NT2/D1 (cell line): ENCODE measurements around the gene SLC12A8.

ENCODE experiments used
- YY1 ChIP-seq: IDR thresholded peaks from 2 replicates; pipeline ENCODE4 v1.6.1; 2011; ENCODE audit not compliant: insufficient read length, insufficient read depth
- ZNF274 ChIP-seq: IDR thresholded peaks from 2 replicates; pipeline ENCODE4 v1.6.1; 2011; ENCODE audit warnings: mild to moderate bottlenecking, low read depth, low read length

- TF ChIP-seq ZNF274 (no peak), YY1 (no peak)
Measured at GRCh38 chr3:125037498-125038150, 174.9 kb downstream of the SLC12A8 start.
